NB4 (cell line): ENCODE results near the gene ROBO2.

Source experiments
- DNase-seq: peaks from one replicate; pipeline ENCODE4 v3.0.0; 2010; ENCODE audit warnings: low read depth
- H3K4me3 ChIP-seq: one replicate; pipeline ENCODE4 v1.5.1; 2011; ENCODE audit warnings: mild to moderate bottlenecking, low read depth, low read length, moderate library complexity
- CTCF ChIP-seq: IDR thresholded peaks from one replicate; pipeline ENCODE4 v1.5.1; 2012; ENCODE audit warnings: low read depth, low read length
- MAX ChIP-seq: IDR thresholded peaks from 2 replicates; pipeline ENCODE4 v1.6.1; 2011; ENCODE audit warnings: low read depth, low read length
- MYC ChIP-seq: IDR thresholded peaks from 2 replicates; pipeline ENCODE4 v1.6.1; 2011; ENCODE audit warnings: low read depth, low read length
- POLR2A ChIP-seq: IDR thresholded peaks from 2 replicates; pipeline ENCODE4 v1.6.1; 2011; ENCODE audit warnings: mild to moderate bottlenecking; ENCODE audit not compliant: insufficient read length; ENCODE audit errors: extremely low read depth

ROBO2 gene

GRCh38 chr3:77513542-77513941 is 473.6 kb downstream of the ROBO2 start:
- no peak for TF ChIP-seq POLR2A
- no peak for TF ChIP-seq MAX
- no peak for TF ChIP-seq CTCF
- TF ChIP-seq MYC: no peak
- no peak for DNase-seq
- H3K4me3 ChIP-seq: no peak overlapping the region

GRCh38 chr3:77514766-77515165 is 474.9 kb downstream of the ROBO2 start:
- TF ChIP-seq MAX (no peak), MYC (no peak), CTCF (no peak), POLR2A (no peak)
- no peak for DNase-seq
- H3K4me3 ChIP-seq: no peak overlapping the region

- DNase-seq: no peak
- TF ChIP-seq MAX: no peak
- no peak for TF ChIP-seq MYC
These were observed 484.6 kb downstream of the ROBO2 start for GRCh38 chr3:77524463-77524862.

GRCh38 chr3:77524946-77525682 is 485.2 kb downstream of the ROBO2 start:
- TF ChIP-seq POLR2A (no peak), CTCF (no peak), MAX (no peak), MYC (no peak)
- no peak for DNase-seq
- no peak overlapping the region for H3K4me3 ChIP-seq

More at GRCh38 chr3:77524463-77524862, 484.6 kb downstream of the ROBO2 start:
- H3K4me3 ChIP-seq: no peak overlapping the region

GRCh38 chr3:77526573-77527113 is 486.7 kb downstream of the ROBO2 start:
- TF ChIP-seq CTCF: no peak
- no peak for TF ChIP-seq POLR2A
- no peak for TF ChIP-seq MAX
- TF ChIP-seq MYC: no peak
- no peak for DNase-seq

GRCh38 chr3:77529522-77529921 is 489.6 kb downstream of the ROBO2 start:
- TF ChIP-seq MAX: no peak
- TF ChIP-seq POLR2A: no peak
- TF ChIP-seq MYC: no peak
- TF ChIP-seq CTCF: no peak
- DNase-seq: no peak
- H3K4me3 ChIP-seq: no peak overlapping the region

More at GRCh38 chr3:77526573-77527113, 486.7 kb downstream of the ROBO2 start:
- H3K4me3 ChIP-seq: no peak overlapping the region
